OCI-LY7 (cell line): ENCODE data around the gene CFAP157. TPM values are rescaled to one million over a fixed set of nuclear protein-coding genes. Genes with fewer than 3 reads are reported as not detected.

Experiments used
- BruUV-seq: library from RNA; stranded (reverse); fragments of 400-500 nt; replicated peaks from 2 replicates; lab custom pipeline; 2021; lab: Mats Ljungman, UMichigan
- CTCF ChIA-PET: fragments of 300-600 bp; sonication (Branson Sonifier 250); formaldehyde crosslinking; loops from one replicate; lab custom pipeline; 2022; ENCODE audit warnings: antibody characterized with exemption; ENCODE audit not compliant: unreplicated experiment; lab: Charles Lee
- POLR2A ChIA-PET: fragments of 300-600 bp; sonication (Branson Sonifier 250); formaldehyde crosslinking; loops from one replicate; lab custom pipeline; 2022; ENCODE audit warnings: antibody characterized with exemption; lab: Charles Lee
- DNase-seq: peaks from one replicate; pipeline ENCODE4 v3.0.0-alpha.2; 2015; ENCODE audit warnings: low spot score
- H2AFZ ChIP-seq: fragments of 200-600 bp; sonication (generic), shearing (Covaris generic); 2 replicates; pipeline ENCODE4 v1.6.1; 2014; ENCODE audit warnings: mild to moderate bottlenecking, antibody characterized with exemption, low read length, moderate library complexity
- H3K27ac ChIP-seq: fragments of 200-600 bp; sonication (generic); 2 replicates; pipeline ENCODE4 v1.5.1; 2014; ENCODE audit warnings: mixed run types, low read depth, mild to moderate bottlenecking, moderate library complexity, low read length, inconsistent platforms; ENCODE audit not compliant: poor library complexity, severe bottlenecking
- H3K36me3 ChIP-seq: fragments of 200-600 bp; sonication (generic); 2 replicates; pipeline ENCODE4 v1.6.1; 2014; ENCODE audit warnings: mild to moderate bottlenecking, antibody characterized with exemption, low read length, moderate library complexity, mixed read lengths; ENCODE audit not compliant: insufficient read depth
- H3K4me1 ChIP-seq: fragments of 200-600 bp; sonication (generic); 2 replicates; pipeline ENCODE4 v1.5.1; 2014; ENCODE audit warnings: mild to moderate bottlenecking, low read length; ENCODE audit not compliant: insufficient read depth, poor library complexity, severe bottlenecking
- H3K4me2 ChIP-seq: fragments of 200-600 bp; sonication (generic); 2 replicates; pipeline ENCODE4 v1.6.1; 2014; ENCODE audit warnings: mild to moderate bottlenecking, low read length
- H3K4me3 ChIP-seq: fragments of 200-600 bp; sonication (generic); 2 replicates; pipeline ENCODE4 v1.5.1; 2014; ENCODE audit warnings: mild to moderate bottlenecking, low read depth, low read length; ENCODE audit not compliant: poor library complexity, severe bottlenecking
- H3K79me2 ChIP-seq: fragments of 200-600 bp; sonication (generic); 2 replicates; pipeline ENCODE4 v1.6.1; 2016; ENCODE audit warnings: low read depth, mild to moderate bottlenecking, low read length, moderate library complexity, mixed read lengths; ENCODE audit not compliant: insufficient read depth
- H3K9me2 ChIP-seq: fragments of 200-600 bp; sonication (generic); 2 replicates; pipeline ENCODE4 v1.6.1; 2016; ENCODE audit warnings: mild to moderate bottlenecking, low read length, mixed read lengths; ENCODE audit not compliant: insufficient read depth
- H3K9me3 ChIP-seq: fragments of 200-600 bp; sonication (generic); 2 replicates; pipeline ENCODE4 v1.6.1; 2014; ENCODE audit warnings: mild to moderate bottlenecking, mixed run types, low read length, mixed read lengths
- H4K20me1 ChIP-seq: fragments of 200-600 bp; sonication (generic); 2 replicates; pipeline ENCODE4 v1.6.1; 2014; ENCODE audit warnings: mild to moderate bottlenecking, antibody characterized with exemption, low read length, moderate library complexity, mixed read lengths; ENCODE audit not compliant: insufficient read depth
- CTCF ChIP-seq: fragments of 200-600 bp; sonication (generic); conservative IDR thresholded peaks from 2 replicates; pipeline ENCODE4 v1.5.1; 2014; ENCODE audit warnings: mild to moderate bottlenecking, antibody characterized with exemption, low read length, moderate library complexity, mixed read lengths
- EZH2phosphoT487 ChIP-seq: fragments of 200-600 bp; sonication (generic); IDR thresholded peaks from 2 replicates; pipeline ENCODE4 v1.6.1; 2018; ENCODE audit warnings: low read depth, borderline replicate concordance, mild to moderate bottlenecking, mixed run types, antibody characterized with exemption, low read length, moderate library complexity, mixed read lengths
- intact Hi-C: fragments of 100-400 bp; cut with micrococcal nuclease; formaldehyde crosslinking; loops from one replicate; pipeline ENCODE4 v1.10.0; 2022; ENCODE audit not compliant: unreplicated experiment
- total RNA-seq, 2 experiments: library from RNA; depleted of rRNA in 1 of 2; stranded (reverse); fragments of >200 nt in 1 of 2; shearing (Covaris generic) in 1 of 2; gene quantifications; 2 replicates each; pipeline ENCODE4 v1.2.3, GENCODE V29; 2014 to 2022

Gene CFAP157
- total RNA-seq, 2 experiments from 2014 or later: 0.13 to 0.22 TPM

DNA sequence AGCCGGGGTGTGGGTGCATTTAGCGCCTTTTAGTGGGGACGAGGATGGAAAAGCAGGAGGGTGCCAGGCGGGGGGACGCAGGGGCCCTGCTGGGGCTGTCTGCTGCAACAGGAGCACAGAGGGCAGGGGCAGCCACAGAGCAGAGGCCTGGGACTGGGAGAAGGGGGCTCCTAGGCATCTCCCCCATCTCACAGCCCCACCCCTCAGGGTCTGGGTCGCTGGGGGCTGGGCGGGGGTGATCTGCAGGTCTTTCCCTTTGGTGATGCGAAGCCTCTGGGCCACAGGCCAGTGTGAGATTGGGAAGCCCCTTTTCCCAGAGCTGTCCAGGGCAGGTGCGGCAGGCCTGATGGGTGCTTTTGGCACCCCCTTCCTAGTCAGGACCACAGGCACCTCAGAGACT lies 23.5 kb downstream of the CFAP157 start:
- ChIA-PET POLR2A (no interaction called here), CTCF (no interaction called here)
- no peak for TF ChIP-seq CTCF
- no peak for TF ChIP-seq EZH2phosphoT487
- intact Hi-C loops: no loop called here
- H3K9me3 ChIP-seq: no peaks in the 10 kb centered on the region
- BruUV-seq: no TSS peak
- no peaks in the 10 kb centered on the region for H4K20me1 ChIP-seq
- no peak overlapping the region for H2AFZ ChIP-seq
- DNase-seq: no peak
- H3K79me2 ChIP-seq: no peaks in the 10 kb centered on the region
- H3K4me2 ChIP-seq: no peak overlapping the region
- no peaks in the 10 kb centered on the region for H3K9me2 ChIP-seq
- no peak overlapping the region for H3K27ac ChIP-seq
- H3K4me3 ChIP-seq: no peak overlapping the region
- H3K4me1 ChIP-seq: peaks cover 11% of the 10 kb centered on the region
- no peaks in the 10 kb centered on the region for H3K36me3 ChIP-seq

DNA sequence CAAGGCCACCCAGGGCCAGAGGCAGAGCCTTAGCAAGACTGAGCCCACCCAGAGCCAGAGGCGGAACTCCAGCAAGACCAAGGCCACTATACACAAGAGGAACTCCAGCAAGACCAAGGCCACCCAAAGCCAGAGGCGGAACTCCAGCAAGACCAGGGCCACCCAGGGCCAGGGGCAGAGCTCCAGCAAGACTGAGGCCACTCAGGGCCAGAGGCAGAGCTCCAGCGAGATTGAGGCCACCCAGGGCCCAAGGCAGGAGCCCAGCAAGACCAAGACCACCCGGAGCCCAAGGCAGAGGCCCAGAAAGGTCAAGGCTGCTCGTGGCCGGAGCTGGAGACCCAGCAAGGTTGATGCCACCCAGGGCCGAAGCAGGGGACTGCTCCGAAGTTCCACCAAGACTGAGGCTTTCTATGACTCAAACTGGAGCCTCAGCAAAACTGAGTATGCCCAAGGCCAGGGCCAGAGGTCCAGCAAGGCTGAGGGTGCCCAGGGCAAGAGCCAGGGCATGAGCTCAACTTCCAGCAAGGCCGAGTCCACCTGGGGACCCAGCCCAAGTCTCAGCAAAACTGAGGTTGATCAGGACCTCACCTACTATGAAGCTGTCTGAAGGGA lies 24.1 kb downstream of the CFAP157 start:
- H3K27ac ChIP-seq: no peak overlapping the region
- DNase-seq: no peak
- no peak overlapping the region for H3K4me3 ChIP-seq
- intact Hi-C loops: no loop called here
- no peak overlapping the region for H2AFZ ChIP-seq
- no peak overlapping the region for H3K4me2 ChIP-seq
- H3K9me2 ChIP-seq: no peaks in the 10 kb centered on the region
- POLR2A ChIA-PET: interaction anchor here (0.6 to 0.8 kb wide), 2 partner anchors 12 to 257 kb away, joined by 3 read pairs; no protein-coding TSS in a partner anchor
- no peak for TF ChIP-seq EZH2phosphoT487
- TF ChIP-seq CTCF: no peak
- CTCF ChIA-PET: no interaction called here
- BruUV-seq: no TSS peak
- no peaks in the 10 kb centered on the region for H3K36me3 ChIP-seq
- no peaks in the 10 kb centered on the region for H3K9me3 ChIP-seq
- no peaks in the 10 kb centered on the region for H3K79me2 ChIP-seq
- peaks cover 17% of the 10 kb centered on the region for H3K4me1 ChIP-seq
- H4K20me1 ChIP-seq: no peaks in the 10 kb centered on the region

DNA sequence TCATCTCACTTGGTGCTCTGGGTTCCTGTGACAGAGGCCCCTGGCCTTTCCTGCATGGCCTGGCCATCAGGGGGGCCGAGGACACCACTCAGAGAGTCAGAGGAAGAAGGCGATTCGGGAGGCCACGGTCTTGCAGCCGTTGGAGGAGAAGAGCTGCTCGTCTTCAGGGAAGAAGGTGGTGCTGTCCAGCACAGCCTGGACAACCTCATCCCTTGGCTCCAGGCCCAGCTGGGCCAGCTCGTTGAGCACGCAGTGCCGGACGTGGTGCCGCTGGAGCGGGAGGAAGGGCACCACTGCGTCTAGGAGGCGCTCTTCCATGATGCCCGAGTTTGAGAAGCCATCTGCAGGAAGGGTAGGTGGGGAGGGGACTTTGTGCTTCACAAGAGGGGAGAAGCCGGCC lies 25.1 kb downstream of the CFAP157 start:
- no TSS peak for BruUV-seq

More for the DNA sequence above, 25.1 kb downstream of the CFAP157 start:
- no peak overlapping the region for H3K4me2 ChIP-seq
- CTCF ChIA-PET: no interaction called here
- POLR2A ChIA-PET: no interaction called here
- TF ChIP-seq EZH2phosphoT487 (no peak), CTCF (no peak)
- no peaks in the 10 kb centered on the region for H3K79me2 ChIP-seq
- H3K36me3 ChIP-seq: no peaks in the 10 kb centered on the region
- no peak for DNase-seq
- H3K4me1 ChIP-seq: peaks cover 19% of the 10 kb centered on the region
- H3K9me2 ChIP-seq: no peaks in the 10 kb centered on the region
- H3K9me3 ChIP-seq: no peaks in the 10 kb centered on the region
- intact Hi-C loops: no loop called here
- no peak overlapping the region for H3K27ac ChIP-seq
- H2AFZ ChIP-seq: no peak overlapping the region
- no peaks in the 10 kb centered on the region for H4K20me1 ChIP-seq
- H3K4me3 ChIP-seq: no peak overlapping the region
